Measurements from ENCODE around the gene SEPTIN14.

- no peak for TF ChIP-seq RAD21 (conservative IDR thresholded peaks at IDR 0.05 in 1 of 2, IDR thresholded peaks at IDR 0.05 in 1 of 2)
- no peak for TF ChIP-seq NR3C1 (IDR thresholded peaks at IDR 0.05)
- TF ChIP-seq CTCF (IDR thresholded peaks at IDR 0.05) = no peak
- TF ChIP-seq ELK1 (IDR thresholded peaks at IDR 0.05; ENCODE audit: low read depth, low read length) = no peak
- no peak for TF ChIP-seq BHLHE40 (IDR thresholded peaks at IDR 0.05; ENCODE audit: low read depth, low read length)
- TF ChIP-seq GATA3 (IDR thresholded peaks at IDR 0.05; ENCODE audit: borderline replicate concordance) = no peak
- TF ChIP-seq USF2 (IDR thresholded peaks at IDR 0.05) = no peak
- TF ChIP-seq, protein P1, sequence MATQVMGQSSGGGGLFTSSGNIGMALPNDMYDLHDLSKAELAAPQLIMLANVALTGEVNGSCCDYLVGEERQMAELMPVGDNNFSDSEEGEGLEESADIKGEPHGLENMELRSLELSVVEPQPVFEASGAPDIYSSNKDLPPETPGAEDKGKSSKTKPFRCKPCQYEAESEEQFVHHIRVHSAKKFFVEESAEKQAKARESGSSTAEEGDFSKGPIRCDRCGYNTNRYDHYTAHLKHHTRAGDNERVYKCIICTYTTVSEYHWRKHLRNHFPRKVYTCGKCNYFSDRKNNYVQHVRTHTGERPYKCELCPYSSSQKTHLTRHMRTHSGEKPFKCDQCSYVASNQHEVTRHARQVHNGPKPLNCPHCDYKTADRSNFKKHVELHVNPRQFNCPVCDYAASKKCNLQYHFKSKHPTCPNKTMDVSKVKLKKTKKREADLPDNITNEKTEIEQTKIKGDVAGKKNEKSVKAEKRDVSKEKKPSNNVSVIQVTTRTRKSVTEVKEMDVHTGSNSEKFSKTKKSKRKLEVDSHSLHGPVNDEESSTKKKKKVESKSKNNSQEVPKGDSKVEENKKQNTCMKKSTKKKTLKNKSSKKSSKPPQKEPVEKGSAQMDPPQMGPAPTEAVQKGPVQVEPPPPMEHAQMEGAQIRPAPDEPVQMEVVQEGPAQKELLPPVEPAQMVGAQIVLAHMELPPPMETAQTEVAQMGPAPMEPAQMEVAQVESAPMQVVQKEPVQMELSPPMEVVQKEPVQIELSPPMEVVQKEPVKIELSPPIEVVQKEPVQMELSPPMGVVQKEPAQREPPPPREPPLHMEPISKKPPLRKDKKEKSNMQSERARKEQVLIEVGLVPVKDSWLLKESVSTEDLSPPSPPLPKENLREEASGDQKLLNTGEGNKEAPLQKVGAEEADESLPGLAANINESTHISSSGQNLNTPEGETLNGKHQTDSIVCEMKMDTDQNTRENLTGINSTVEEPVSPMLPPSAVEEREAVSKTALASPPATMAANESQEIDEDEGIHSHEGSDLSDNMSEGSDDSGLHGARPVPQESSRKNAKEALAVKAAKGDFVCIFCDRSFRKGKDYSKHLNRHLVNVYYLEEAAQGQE (IDR thresholded peaks at IDR 0.05) = no peak
- no peak for TF ChIP-seq PHF8 (IDR thresholded peaks at IDR 0.05; ENCODE audit: borderline replicate concordance, low read depth)
- no peak for TF ChIP-seq EP300 (IDR thresholded peaks at IDR 0.05)
- no peak for TF ChIP-seq JUN (IDR thresholded peaks at IDR 0.05)
- no peak for TF ChIP-seq POLR2A (IDR thresholded peaks at IDR 0.05; ENCODE audit: low read length)
- no peak for TF ChIP-seq ZC3H11A (IDR thresholded peaks at IDR 0.05)
- no peak for TF ChIP-seq CHD2 (IDR thresholded peaks at IDR 0.05; ENCODE audit: low read length, partially characterized antibody)
Measured at GRCh38 chr7:55903985-55904759, 41.6 kb upstream of the SEPTIN14 start.

Measured in A549 (cell line).